Measurements from ENCODE around the gene HSD17B1.
A peak's percentile ranks its signal among the peaks of the same experiment; 100 is the strongest.
"Not testable (repeated sequence)": the region's sequence is repeated elsewhere in the genome, so short reads cannot be mapped to it uniquely, and the experiment has no call there.

Gene HSD17B1

GRCh38 chr17:42526031-42526444 lies 26.7 kb upstream of the HSD17B1 start:
- DNase-seq = peak; percentile 36

DNA sequence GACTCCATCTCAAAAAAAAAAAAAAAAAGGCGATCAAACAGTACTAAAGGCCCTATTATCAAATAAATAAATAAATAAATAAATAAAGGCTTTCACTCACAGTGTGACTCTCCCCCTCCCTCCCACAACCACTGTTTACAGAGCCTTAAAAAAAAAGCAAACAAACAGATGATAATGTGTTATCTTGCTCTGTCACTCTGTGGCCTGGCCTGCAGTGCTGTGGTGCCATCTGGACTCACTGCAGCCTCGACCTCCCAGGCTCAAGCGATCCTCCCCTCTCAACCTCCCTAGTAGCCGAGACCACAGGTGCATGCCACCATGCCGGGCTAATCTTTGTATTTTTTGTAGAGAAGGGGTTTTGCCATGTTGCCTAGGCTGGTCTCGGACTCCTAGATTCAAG lies 24.8 kb upstream of the HSD17B1 start:
- peak; percentile 10 for DNase-seq

- no peak for DNase-seq
Observed at GRCh38 chr17:42529061-42529460, 23.7 kb upstream of the HSD17B1 start.

GRCh38 chr17:42530952-42531454 lies 21.7 kb upstream of the HSD17B1 start:
- DNase-seq = no peak

- peak; percentile 61 for DNase-seq
Observed at GRCh38 chr17:42531455-42532354, 21.0 kb upstream of the HSD17B1 start.

DNA sequence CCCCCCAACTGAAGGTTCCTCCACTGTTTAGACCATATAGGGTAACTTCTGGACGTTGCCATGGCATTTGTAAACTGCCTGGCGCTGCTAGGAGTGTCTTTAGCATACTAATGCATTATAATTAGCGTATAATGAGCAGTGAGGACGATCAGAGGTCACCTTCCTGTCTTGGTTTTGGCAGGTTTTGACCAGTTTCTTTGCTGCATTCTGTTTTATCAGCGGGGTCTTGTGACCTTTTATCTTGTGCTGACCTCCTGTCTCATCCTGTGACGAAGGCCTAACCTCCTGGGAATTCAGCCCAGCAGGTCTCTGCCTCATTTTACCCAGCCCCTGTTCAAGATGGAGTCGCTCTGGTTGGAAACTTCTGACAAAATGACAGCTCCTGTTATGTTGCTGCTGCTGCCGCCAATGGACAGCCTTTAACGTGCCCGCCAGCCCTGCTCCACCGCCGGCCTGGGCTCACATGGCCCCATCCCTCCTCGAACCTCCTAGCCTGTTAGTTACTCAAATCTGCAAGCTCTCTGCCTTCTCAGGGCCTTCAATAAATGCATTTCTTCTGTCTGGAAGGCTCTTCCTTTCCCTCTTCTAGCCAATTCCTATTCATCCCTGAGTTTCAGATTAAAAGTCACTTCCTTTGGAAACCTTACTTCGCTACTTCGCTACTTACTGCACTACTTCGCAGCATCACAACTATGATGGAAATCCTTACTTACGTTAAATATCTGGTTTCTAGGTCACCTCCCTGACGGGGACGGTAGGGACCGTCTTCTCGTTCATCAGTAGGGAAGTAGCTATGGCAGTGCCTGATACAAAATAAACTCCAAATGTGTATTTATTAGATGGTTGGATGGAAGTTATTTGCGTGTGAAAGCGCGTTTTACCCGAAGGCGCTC lies 17.3 kb upstream of the HSD17B1 start:
- DNase-seq = no peak

DNA sequence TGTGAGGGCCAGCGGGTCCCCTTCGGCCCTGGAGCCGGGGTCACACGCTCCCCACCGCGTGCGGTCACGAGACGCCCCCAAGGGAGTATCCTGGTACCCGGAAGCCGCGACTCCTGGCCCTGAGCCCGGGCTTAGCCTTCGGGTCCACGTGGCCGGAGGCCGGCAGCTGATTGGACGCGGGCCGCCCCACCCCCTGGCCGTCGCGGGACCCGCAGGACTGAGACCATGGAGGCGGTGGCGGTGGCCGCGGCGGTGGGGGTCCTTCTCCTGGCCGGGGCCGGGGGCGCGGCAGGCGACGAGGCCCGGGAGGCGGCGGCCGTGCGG lies 16.7 kb upstream of the HSD17B1 start, which contains the start of gene NAGLU:
NAGLU (plus strand) TSS at position 194 of the 324 bp plus-strand sequence; CDS start at position 226, 32 bp downstream.
- DNase-seq = peak; percentile 96

DNA sequence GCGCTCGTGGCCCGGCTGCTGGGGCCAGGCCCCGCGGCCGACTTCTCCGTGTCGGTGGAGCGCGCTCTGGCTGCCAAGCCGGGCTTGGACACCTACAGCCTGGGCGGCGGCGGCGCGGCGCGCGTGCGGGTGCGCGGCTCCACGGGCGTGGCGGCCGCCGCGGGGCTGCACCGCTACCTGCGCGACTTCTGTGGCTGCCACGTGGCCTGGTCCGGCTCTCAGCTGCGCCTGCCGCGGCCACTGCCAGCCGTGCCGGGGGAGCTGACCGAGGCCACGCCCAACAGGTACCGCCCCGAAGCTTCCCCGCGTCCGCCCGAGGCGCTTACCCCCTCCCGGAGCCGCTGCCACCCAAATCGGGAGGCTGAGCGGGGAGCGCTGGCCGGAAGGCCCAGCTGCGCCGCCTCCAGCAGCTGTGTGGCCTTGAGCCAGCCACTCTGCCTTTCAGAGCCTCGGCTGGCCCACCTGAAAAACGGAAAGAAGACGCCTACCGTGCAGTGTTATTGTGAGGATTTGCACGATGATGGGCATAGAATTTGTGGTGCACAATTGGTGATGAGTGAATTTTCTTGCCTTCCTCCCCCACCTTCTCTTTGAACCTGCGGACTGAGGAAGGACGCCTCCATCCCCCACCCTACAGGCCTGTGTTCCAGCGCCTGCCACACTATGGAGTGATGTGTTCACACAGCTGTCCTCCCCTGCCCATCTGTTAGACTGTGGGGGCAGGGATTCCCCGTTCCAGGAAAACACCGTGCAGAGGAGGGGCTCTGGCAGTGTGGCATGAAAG lies 16.2 kb upstream of the HSD17B1 start:
- DNase-seq = peak; percentile 91

GRCh38 chr17:42537156-42537805 lies 15.4 kb upstream of the HSD17B1 start:
- DNase-seq = no peak

DNA sequence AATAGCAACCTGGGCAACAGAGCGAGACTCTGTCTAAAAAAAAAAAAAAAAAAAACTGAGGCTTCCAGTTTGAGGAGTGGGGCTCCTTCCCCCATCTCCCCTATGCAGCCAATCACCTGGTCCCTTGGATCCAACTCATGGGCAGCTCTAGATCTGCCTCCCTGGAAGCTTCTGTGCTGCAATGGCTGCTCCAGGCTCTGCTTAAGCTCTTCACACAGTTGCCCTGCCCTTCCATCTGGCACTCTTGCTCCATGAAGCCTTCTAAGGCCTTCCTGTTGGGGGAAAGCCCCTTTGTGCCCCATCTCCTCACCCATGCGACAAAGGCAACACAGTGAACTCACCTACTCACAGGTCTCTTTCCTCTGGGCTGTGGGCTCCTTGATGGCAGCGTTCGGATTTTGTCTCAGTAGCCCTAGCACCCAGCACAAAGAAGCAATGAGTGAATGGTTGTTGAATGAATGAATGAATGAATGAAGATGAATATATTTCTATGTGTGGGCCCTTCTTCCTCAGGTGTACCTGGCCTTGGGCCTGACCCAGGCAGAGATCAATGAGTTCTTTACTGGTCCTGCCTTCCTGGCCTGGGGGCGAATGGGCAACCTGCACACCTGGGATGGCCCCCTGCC lies 14.8 kb upstream of the HSD17B1 start:
- no peak for DNase-seq

- no peak for DNase-seq
Observed at GRCh38 chr17:42538482-42538881, 14.2 kb upstream of the HSD17B1 start.

- not testable (repeated sequence) for DNase-seq
Observed at GRCh38 chr17:42540558-42540957, 12.2 kb upstream of the HSD17B1 start.

DNA sequence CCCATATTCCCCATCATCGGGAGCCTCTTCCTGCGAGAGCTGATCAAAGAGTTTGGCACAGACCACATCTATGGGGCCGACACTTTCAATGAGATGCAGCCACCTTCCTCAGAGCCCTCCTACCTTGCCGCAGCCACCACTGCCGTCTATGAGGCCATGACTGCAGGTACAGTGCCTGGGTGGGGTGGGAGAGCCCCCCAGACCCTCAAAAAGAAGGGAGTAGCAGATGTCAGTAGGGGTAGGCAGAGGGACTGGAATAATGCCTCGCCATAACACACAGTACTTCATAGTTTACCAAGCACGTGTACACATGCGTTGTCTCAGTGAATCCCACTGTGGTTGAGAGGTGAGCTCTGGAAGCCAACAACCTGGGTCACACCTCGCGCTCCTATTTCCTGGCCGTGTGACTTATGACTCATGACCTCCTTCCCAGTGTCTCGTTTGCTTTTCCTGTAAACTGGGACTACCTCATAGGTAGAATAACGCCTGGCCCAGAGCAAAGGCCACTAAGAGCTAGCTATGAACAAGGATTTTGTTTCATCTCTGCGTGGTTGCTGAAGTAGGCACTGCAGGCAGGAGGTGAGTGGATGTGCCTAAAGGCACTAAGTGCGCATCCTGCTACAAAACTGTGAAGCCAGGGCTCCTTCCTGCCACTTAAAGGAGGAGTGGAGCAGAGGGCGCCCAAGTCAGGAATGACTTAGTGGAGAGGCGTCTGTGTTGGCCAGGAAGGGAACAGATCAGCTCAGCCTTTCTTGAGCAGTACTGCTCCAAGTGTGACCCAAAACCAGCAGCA lies 11.5 kb upstream of the HSD17B1 start:
- no peak for DNase-seq

DNA sequence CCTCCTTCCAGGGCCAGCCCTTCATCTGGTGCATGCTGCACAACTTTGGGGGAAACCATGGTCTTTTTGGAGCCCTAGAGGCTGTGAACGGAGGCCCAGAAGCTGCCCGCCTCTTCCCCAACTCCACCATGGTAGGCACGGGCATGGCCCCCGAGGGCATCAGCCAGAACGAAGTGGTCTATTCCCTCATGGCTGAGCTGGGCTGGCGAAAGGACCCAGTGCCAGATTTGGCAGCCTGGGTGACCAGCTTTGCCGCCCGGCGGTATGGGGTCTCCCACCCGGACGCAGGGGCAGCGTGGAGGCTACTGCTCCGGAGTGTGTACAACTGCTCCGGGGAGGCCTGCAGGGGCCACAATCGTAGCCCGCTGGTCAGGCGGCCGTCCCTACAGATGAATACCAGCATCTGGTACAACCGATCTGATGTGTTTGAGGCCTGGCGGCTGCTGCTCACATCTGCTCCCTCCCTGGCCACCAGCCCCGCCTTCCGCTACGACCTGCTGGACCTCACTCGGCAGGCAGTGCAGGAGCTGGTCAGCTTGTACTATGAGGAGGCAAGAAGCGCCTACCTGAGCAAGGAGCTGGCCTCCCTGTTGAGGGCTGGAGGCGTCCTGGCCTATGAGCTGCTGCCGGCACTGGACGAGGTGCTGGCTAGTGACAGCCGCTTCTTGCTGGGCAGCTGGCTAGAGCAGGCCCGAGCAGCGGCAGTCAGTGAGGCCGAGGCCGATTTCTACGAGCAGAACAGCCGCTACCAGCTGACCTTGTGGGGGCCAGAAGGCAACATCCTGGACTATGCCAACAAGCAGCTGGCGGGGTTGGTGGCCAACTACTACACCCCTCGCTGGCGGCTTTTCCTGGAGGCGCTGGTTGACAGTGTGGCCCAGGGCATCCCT lies 9.3 kb upstream of the HSD17B1 start:
- DNase-seq = peak; percentile 69

GRCh38 chr17:42544874-42545283 lies 7.8 kb upstream of the HSD17B1 start:
- no peak for DNase-seq

DNA sequence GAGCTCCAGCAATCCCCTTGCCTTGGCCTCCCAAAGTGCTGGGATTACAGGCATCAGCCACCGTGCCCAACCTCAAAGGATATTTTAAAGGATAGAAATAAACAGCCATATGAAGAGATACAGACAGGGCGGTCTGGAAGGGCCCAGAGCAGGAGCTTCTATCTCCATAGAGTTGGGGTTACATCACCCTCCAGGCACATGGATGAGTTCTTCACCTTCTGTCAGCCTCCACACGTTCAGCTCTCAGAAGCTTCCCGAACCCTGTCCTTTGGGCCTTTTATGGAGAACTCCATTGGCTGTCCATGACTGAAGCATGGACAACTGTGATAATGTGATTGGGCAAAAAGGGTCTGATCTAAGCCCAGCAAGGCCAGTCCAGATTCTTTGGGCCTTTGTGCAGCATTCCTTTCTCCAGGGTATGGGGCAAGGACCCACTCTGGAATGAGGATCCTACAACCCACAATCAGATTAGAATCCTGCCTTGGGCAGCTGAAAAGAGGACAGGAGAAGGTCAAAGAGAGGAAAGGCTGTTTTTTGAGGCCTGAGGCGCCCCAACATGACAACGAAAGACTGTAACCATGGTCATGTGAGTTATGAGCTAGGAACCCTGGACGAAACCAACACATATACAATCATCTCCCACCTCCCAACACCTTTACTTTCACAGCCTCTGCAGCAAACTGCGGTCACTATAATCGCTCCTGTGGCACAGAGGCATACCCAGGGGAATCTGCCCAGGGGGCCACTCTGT lies 6.8 kb upstream of the HSD17B1 start:
- DNase-seq = not testable (repeated sequence)

DNA sequence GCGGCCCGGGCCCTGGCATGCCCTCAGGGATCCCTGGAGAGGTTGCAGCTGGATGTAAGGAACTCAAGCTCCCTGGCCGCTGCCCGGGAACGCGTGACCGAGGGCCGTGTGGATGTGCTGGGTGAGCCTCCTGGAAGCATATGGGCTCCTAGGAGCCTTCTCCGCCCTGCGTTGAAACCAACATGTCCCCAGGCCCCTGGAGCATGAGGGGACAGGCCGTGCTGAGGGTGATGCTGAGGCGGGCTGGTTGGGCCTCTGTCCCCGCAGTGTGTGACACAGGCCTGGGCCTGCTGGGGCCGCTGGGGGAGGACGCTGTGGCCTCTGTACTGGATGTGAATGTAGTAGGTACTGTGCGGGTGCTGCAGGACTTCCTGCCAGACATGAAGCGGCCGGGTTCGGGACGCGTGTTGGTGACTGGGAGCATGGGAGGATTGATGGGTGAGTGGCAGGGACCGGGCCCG lies 5.7 kb upstream of the HSD17B1 start:
- DNase-seq = no peak

DNA sequence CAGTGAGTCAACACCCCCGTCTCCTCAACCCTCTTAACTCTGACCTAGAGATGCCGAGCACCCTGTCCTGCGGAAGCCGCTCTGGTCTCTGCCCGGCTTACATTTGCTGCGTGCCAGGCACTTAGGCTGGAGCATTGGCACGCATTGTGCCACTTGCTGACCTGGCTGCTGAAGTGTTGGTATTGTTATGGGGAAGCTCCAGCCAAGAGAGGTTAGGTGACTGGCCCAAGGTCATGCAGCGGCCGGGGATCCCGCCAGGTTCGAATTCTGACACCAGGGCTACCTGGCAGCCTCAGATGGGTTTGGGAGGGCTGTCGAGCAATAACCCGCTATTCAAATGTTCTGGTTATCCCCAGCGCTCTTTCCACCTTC lies 5.0 kb upstream of the HSD17B1 start:
- DNase-seq = no peak
